Adrenal gland (tissue), 12 donors: Measurements from ENCODE around the gene ZNRF3. TPM values are rescaled to one million over a fixed set of nuclear protein-coding genes. Genes with fewer than 3 reads are reported as not detected.

ENCODE experiments used
- DNase-seq, 7 donors: peaks; one replicate each; pipeline ENCODE4 v3.0.0-alpha.2; 2019 to 2020
- H3K27ac ChIP-seq, 5 donors: fragments of 200-600 bp; sonication (generic) in 4 of 5; 1 replicate in 3 of 5; 2 replicates in 2 of 5; pipeline versions ENCODE4 v1.5.1 to v1.8.0; 2016 to 2020; ENCODE audit warnings: mild to moderate bottlenecking in 1 of 5
- H3K27me3 ChIP-seq: fragments of 200-600 bp; 2 replicates; pipeline ENCODE4 v1.8.0; 2021
- H3K36me3 ChIP-seq, 2 donors: fragments of 200-600 bp; replicated peaks in 1 of 2; 1 replicate in 1 of 2; 2 replicates in 1 of 2; pipeline versions ENCODE4 v1.5.1 to v1.8.0; 2018 to 2022
- H3K4me1 ChIP-seq, 2 donors: fragments of 200-600 bp; replicated peaks in 1 of 2; 1 replicate in 1 of 2; 2 replicates in 1 of 2; pipeline versions ENCODE4 v1.5.1 to v1.8.0; 2018 to 2021
- H3K4me3 ChIP-seq, 4 donors: fragments of 200-600 bp; sonication (generic) in 3 of 4; one replicate each; pipeline ENCODE4 v1.5.1; 2016 to 2018
- H3K9me3 ChIP-seq, 3 donors: fragments of 200-600 bp; sonication (generic) in 1 of 3; replicated peaks in 1 of 3; 1 replicate in 2 of 3; 2 replicates in 1 of 3; pipeline versions ENCODE4 v1.5.1 to v1.8.0; 2016 to 2021
- CTCF ChIP-seq, 6 experiments: fragments of 450-650 bp in 4 of 6; fragments of 200-600 bp in 2 of 6; sonication (generic) in 1 of 6; IDR thresholded peaks; 1 replicate in 5 of 6; 2 replicates in 1 of 6; pipeline versions ENCODE4 v1.5.1 to v1.8.0; 2016 to 2021; ENCODE audit warnings: antibody characterized with exemption in 6 of 6, mild to moderate bottlenecking in 2 of 6, moderate library complexity in 1 of 6
- POLR2A ChIP-seq, 2 donors: fragments of 450-650 bp; IDR thresholded peaks; one replicate each; pipeline ENCODE4 v1.6.1; 2017; ENCODE audit warnings: antibody characterized with exemption in 2 of 2, mild to moderate bottlenecking in 2 of 2, moderate library complexity in 1 of 2
- WGBS, 4 donors: extraction: QIAGEN DNeasy Blood & Tissue Kit in 2 of 4; methylation state at CpG; one replicate each; pipeline versions ENCODE4 v1.1.5 to v1.1.7; 2013 to 2017; 5-methylcytosine and 5-hydroxymethylcytosine counted together
- intact Hi-C, 2 donors: fragments of 100-400 bp; cut with DNase I; formaldehyde crosslinking; loops; one replicate each; pipeline versions ENCODE4 v1.14.1 to v1.15.0; 2022 to 2023
- polyA plus RNA-seq, 3 donors: library from polyadenylated mRNA; stranded (reverse); fragments of 200-250 nt in 2 of 3; fragments of 350-450 nt in 1 of 3; fragmentation: Illumina TruSeq in 1 of 3; extraction: RNeasy Lipid Tissue Mini Kit (QIAGEN cat#74804) in 1 of 3; gene quantifications; one replicate each; pipeline ENCODE4 v1.2.3, GENCODE V29; 2013 to 2014
- total RNA-seq, 9 donors: library from RNA; depleted of rRNA in 4 of 9; stranded (reverse); fragments of >200 nt in 4 of 9; fragments of 120-200 nt in 1 of 9; fragmentation: NEBNext Ultra II Directional in 1 of 9; extraction: Animal tissue kit (Norgen Biotek cat#: 25700) in 1 of 9; gene quantifications; one replicate each; pipeline versions ENCODE4 v1.1.0 to v1.2.4, GENCODE V29; 2013 to 2023
- donor health status: healthy with polysubstance abuse.
- donor health status: Bipolar disorder and iron deficiency.
- donor health status: DM: yes; HTN: yes; CAD: no.
- donor health status: DM: no; HTN: no; CAD: no.
- donor health status: DM: no; HTN: no; CAD: no.
- donor health status: DM: yes; HTN: yes; CAD: no.

Gene ZNRF3
- total and polyA plus RNA-seq, 12 donors: 3.1 to 40.9 (median 17.0) TPM

DNA sequence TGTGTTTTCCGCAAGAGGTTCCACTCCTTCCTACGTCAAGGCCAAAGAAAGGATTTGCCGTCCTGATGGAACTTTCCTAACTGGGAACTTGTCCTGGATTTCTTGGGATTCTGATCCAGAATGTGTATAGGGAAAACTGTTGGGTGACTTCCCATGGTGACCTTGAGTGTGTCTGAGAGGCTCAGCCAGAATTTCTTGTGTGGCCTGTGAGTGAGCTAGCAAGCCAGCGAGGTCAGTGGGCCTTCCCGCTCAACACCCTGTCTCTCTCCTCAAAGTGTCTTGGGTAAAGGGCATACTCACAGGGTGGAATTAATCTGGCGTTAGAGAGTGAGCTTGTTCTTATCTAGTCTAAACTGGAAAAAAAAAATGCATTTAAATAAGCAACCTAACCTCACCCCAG lies 20.4 kb downstream of the ZNRF3 start:
- Histone ChIP-seq H3K36me3 (no peaks in the 10 kb centered on the region), H3K9me3 (no peaks in the 10 kb centered on the region), H3K4me3 (no peak overlapping the region), H3K27me3 (no peaks in the 10 kb centered on the region), H3K27ac (peak overlapping the region; percentile 38 to 83 (median 66)), H3K4me1 (peaks cover 39 to 60% of the 10 kb centered on the region in 2 donors)
- DNase-seq: peak; percentile 42 to 68 (median 60)
- WGBS, 4 donors: 33 to 61% (median 46%) methylated on average over 6 of the region's 6 CpGs
- TF ChIP-seq POLR2A (IDR thresholded peaks at IDR 0.05) (no peak), CTCF (IDR thresholded peaks at IDR 0.05) (no peak)
- intact Hi-C loops: no loop called here

GRCh38 chr22:28904211-28904896 lies 21.0 kb downstream of the ZNRF3 start:
- intact Hi-C loops: no loop called here
- TF ChIP-seq CTCF (IDR thresholded peaks at IDR 0.05): no peak
- TF ChIP-seq POLR2A (IDR thresholded peaks at IDR 0.05): peak in 1 of 2 donors; percentile 23
- WGBS, 4 donors: 28 to 32% (median 30%) methylated on average over 7 of the region's 7 CpGs
- Histone ChIP-seq H3K27ac (peak overlapping the region; percentile 38 to 83 (median 66)), H3K4me3 (no peak overlapping the region), H3K36me3 (no peaks in the 10 kb centered on the region), H3K27me3 (no peaks in the 10 kb centered on the region), H3K4me1 (peaks cover 39 to 66% of the 10 kb centered on the region in 2 donors), H3K9me3 (no peaks in the 10 kb centered on the region)
- peak in 2 of 7 donors; percentile 24 to 52 for DNase-seq

GRCh38 chr22:28905256-28905832 lies 22.0 kb downstream of the ZNRF3 start:
- Histone ChIP-seq H3K4me3 (no peak overlapping the region), H3K36me3 (no peaks in the 10 kb centered on the region), H3K27me3 (no peaks in the 10 kb centered on the region), H3K4me1 (peaks cover 40 to 70% of the 10 kb centered on the region in 2 donors), H3K27ac (peak overlapping the region in 4 of 5 donors; percentile 38 to 83 (median 69)), H3K9me3 (no peaks in the 10 kb centered on the region)
- intact Hi-C loops: no loop called here
- TF ChIP-seq CTCF (IDR thresholded peaks at IDR 0.05) (no peak), POLR2A (IDR thresholded peaks at IDR 0.05) (no peak)
- no peak for DNase-seq

GRCh38 chr22:28906312-28906711 lies 22.9 kb downstream of the ZNRF3 start:
- Histone ChIP-seq H3K27ac (peak overlapping the region in 3 of 5 donors; percentile 38 to 83 (median 72)), H3K27me3 (no peaks in the 10 kb centered on the region), H3K4me1 (peaks cover 49 to 80% of the 10 kb centered on the region in 2 donors), H3K9me3 (no peaks in the 10 kb centered on the region), H3K36me3 (no peaks in the 10 kb centered on the region), H3K4me3 (no peak overlapping the region)
- TF ChIP-seq CTCF (IDR thresholded peaks at IDR 0.05) (no peak), POLR2A (IDR thresholded peaks at IDR 0.05) (no peak)
- DNase-seq: peak in 1 of 7 donors; percentile 44
- intact Hi-C loops: no loop called here
- WGBS, 4 donors: 49 to 63% (median 60%) methylated on average over 2 of the region's 2 CpGs
